Adrenal gland (tissue), 5 donors: ENCODE results near the gene NUDCD3.

Experiments used
- CTCF ChIP-seq, 6 experiments: fragments of 450-650 bp in 4 of 6; fragments of 200-600 bp in 2 of 6; sonication (generic) in 1 of 6; IDR thresholded peaks; 1 replicate in 5 of 6; 2 replicates in 1 of 6; pipeline versions ENCODE4 v1.5.1 to v1.8.0; 2016 to 2021; ENCODE audit warnings: antibody characterized with exemption in 6 of 6, mild to moderate bottlenecking in 2 of 6, moderate library complexity in 1 of 6
- POLR2A ChIP-seq, 2 donors: fragments of 450-650 bp; IDR thresholded peaks; one replicate each; pipeline ENCODE4 v1.6.1; 2017; ENCODE audit warnings: antibody characterized with exemption in 2 of 2, mild to moderate bottlenecking in 2 of 2, moderate library complexity in 1 of 2
- donor health status: DM: no; HTN: no; CAD: no.

DNA sequence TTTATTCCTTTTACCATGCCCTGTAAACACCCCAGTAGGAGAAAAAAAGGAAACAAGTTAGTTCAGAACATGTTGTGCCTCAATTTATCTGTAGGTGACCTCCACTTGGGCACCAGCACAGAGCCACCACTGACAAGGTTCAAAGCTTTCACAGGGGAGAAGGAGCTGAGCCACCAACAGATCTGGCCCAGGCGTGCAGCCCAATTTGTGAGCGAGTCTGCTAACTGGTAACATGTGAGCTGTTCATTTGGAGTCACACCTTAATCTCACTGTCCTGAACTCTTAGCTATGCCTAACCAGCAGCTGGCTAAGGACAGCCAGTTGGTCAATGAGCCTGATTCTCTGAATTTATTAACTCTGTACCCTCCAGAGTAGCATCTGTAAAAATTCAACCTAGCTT is 86.7 kb downstream of the NUDCD3 start:
- TF ChIP-seq CTCF (IDR thresholded peaks at IDR 0.05), result no peak
- no peak for TF ChIP-seq POLR2A (IDR thresholded peaks at IDR 0.05)
